ENCODE measurements around the gene AMFR.
"Not testable (repeated sequence)": the region's sequence is repeated elsewhere in the genome, so short reads cannot be mapped to it uniquely, and the experiment has no call there.

The AMFR gene

GRCh38 chr16:56388209-56388608, 37.1 kb downstream of the AMFR start:
- peak; percentile 60 for DNase-seq (ENCODE audit: low read depth)

GRCh38 chr16:56387396-56387795, 37.9 kb downstream of the AMFR start:
- DNase-seq (ENCODE audit: low read depth) = peak; percentile 76

GRCh38 chr16:56384074-56384721, 41.1 kb downstream of the AMFR start:
- DNase-seq (ENCODE audit: low read depth) = no peak

GRCh38 chr16:56382901-56383355, 42.4 kb downstream of the AMFR start:
- peak; percentile 74 for DNase-seq (ENCODE audit: low read depth)

- DNase-seq (ENCODE audit: low read depth) = no peak
Measured at GRCh38 chr16:56382459-56382858, 42.9 kb downstream of the AMFR start.

- not testable (repeated sequence) for DNase-seq (ENCODE audit: low read depth)
Measured at GRCh38 chr16:56380778-56381485, 44.4 kb downstream of the AMFR start.

GRCh38 chr16:56379044-56379443, 46.3 kb downstream of the AMFR start:
- not testable (repeated sequence) for DNase-seq (ENCODE audit: low read depth)

- DNase-seq (ENCODE audit: low read depth) = not testable (repeated sequence)
Measured at GRCh38 chr16:56375792-56376191, 49.6 kb downstream of the AMFR start.

GRCh38 chr16:56373003-56373402, 52.3 kb downstream of the AMFR start:
- DNase-seq (ENCODE audit: low read depth) = no peak

- DNase-seq (ENCODE audit: low read depth) = no peak
Measured at GRCh38 chr16:56372013-56372634, 53.2 kb downstream of the AMFR start.

- no peak for DNase-seq (ENCODE audit: low read depth)
Measured at GRCh38 chr16:56371660-56371937, 53.7 kb downstream of the AMFR start.

GRCh38 chr16:56370875-56371659, 54.3 kb downstream of the AMFR start:
- DNase-seq (ENCODE audit: low read depth) = peak; percentile 88

- DNase-seq (ENCODE audit: low read depth) = peak; percentile 43
Measured at GRCh38 chr16:56370185-56370874, 55.0 kb downstream of the AMFR start.

- DNase-seq (ENCODE audit: low read depth) = no peak
Measured at GRCh38 chr16:56369202-56369601, 56.1 kb downstream of the AMFR start.

- no peak for DNase-seq (ENCODE audit: low read depth)
Measured at GRCh38 chr16:56368545-56368944, 56.8 kb downstream of the AMFR start.

GRCh38 chr16:56367764-56368163, 57.6 kb downstream of the AMFR start:
- no peak for DNase-seq (ENCODE audit: low read depth)

- no peak for DNase-seq (ENCODE audit: low read depth)
Measured at GRCh38 chr16:56366945-56367344, 58.4 kb downstream of the AMFR start.

- DNase-seq (ENCODE audit: low read depth) = no peak
Measured at GRCh38 chr16:56365552-56365951, 59.8 kb downstream of the AMFR start.

- no peak for DNase-seq (ENCODE audit: low read depth)
Measured at GRCh38 chr16:56364865-56365264, 60.5 kb downstream of the AMFR start.

- no peak for DNase-seq (ENCODE audit: low read depth)
Measured at GRCh38 chr16:56363781-56364565, 61.4 kb downstream of the AMFR start.

GRCh38 chr16:56363181-56363716, 62.1 kb downstream of the AMFR start:
- no peak for DNase-seq (ENCODE audit: low read depth)
